Measurements from ENCODE around the gene CTNNA3.

Gene CTNNA3

DNA sequence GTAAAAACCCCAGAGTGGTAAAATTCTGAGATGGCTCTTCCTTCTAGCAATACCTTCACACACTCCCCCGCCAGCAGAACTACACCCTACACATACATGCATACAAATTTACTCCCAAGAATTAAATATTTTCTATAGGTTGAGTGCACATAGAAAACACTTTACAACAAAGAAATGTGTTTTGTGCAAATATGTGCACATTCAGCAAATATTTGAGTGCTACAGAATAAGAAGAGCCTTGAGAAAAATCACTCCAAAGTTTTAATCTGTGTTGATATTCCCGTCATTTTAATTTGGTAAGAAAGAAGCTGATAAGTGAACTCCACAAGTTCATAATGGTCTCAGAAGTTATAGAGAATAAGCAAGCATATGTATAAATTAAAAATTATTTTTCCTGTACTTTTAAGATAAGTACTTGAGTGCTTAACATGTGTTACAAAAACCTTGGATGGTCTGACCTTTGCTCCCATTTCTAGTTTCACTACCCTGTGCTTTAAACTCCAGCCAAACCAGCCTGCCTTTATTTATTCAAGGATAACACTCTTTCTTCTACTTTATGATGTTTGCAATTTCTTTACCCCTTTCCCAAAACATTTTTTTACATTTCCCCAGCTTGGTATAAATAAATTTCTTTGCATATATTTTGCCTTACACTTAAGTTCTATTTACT, 1503.7 kb downstream of the CTNNA3 start:
- Histone ChIP-seq H3K4me3 (ENCODE audit: low read length) (no peak overlapping the region), H3K9me3 (ENCODE audit: control insufficient read depth, low read depth, low read length) (no peaks in the 10 kb centered on the region), H3K9ac (ENCODE audit: low read length) (no peak overlapping the region), H3K36me3 (ENCODE audit: control insufficient read depth, low read depth, low read length) (no peaks in the 10 kb centered on the region), H3K27me3 (ENCODE audit: control insufficient read depth, insufficient read depth, low read length) (no peaks in the 10 kb centered on the region), H3K27ac (ENCODE audit: low read length) (no peak overlapping the region), H3K4me1 (ENCODE audit: control insufficient read depth, low read depth, low read length) (no peaks in the 10 kb centered on the region)

DNA sequence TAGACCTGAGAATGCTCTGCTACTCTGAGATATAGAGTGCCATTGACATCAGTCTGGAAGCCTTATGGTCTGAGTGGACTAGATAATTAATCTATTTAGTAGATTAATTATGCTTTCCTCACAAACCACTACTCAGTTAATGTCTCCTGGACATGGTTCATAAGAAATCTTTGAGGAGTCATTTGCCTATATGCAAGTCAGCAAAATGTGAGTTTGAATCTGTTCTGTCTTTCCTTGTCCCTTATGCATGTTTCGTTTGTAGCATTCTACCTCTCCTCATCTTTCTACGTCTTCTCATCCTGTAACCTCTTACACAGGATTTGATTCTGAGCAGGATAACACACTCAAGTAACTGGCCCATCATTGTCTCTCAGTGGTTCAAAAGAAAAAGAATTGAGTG, 1505.6 kb downstream of the CTNNA3 start:
- Histone ChIP-seq H3K9ac (ENCODE audit: low read length) (no peak overlapping the region), H3K4me1 (ENCODE audit: control insufficient read depth, low read depth, low read length) (no peaks in the 10 kb centered on the region), H3K27ac (ENCODE audit: low read length) (no peak overlapping the region), H3K9me3 (ENCODE audit: control insufficient read depth, low read depth, low read length) (no peaks in the 10 kb centered on the region), H3K4me3 (ENCODE audit: low read length) (no peak overlapping the region), H3K36me3 (ENCODE audit: control insufficient read depth, low read depth, low read length) (no peaks in the 10 kb centered on the region), H3K27me3 (ENCODE audit: control insufficient read depth, insufficient read depth, low read length) (no peaks in the 10 kb centered on the region)

DNA sequence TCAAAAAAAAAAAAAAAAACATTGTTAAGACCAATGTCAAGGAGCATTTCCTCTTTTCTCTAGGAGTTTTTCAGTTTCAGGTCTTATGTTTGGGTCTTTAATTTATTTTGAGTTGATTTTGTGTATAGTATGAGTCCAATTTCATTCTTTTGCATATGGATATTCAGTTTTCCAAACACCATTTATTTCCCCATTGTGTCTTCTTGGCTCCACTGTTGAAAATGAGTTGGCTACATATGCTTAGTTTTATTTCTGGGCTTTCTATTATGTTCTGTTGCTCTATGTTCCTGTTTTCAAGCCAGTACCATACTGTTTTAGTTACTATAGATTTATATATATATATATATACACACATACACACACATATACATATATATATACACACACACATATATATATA, 1506.7 kb downstream of the CTNNA3 start:
- H3K9ac ChIP-seq (ENCODE audit: low read length), result no peak overlapping the region
- no peaks in the 10 kb centered on the region for H3K9me3 ChIP-seq (ENCODE audit: control insufficient read depth, low read depth, low read length)

GRCh38 chr10:66187053-66187733, 1508.8 kb downstream of the CTNNA3 start:
- Histone ChIP-seq H3K4me1 (ENCODE audit: control insufficient read depth, low read depth, low read length) (no peaks in the 10 kb centered on the region), H3K36me3 (ENCODE audit: control insufficient read depth, low read depth, low read length) (no peaks in the 10 kb centered on the region), H3K4me3 (ENCODE audit: low read length) (no peak overlapping the region), H3K9me3 (ENCODE audit: control insufficient read depth, low read depth, low read length) (no peaks in the 10 kb centered on the region), H3K27me3 (ENCODE audit: control insufficient read depth, insufficient read depth, low read length) (no peaks in the 10 kb centered on the region), H3K27ac (ENCODE audit: low read length) (no peak overlapping the region), H3K9ac (ENCODE audit: low read length) (no peak overlapping the region)

More for the DNA sequence above, 1506.7 kb downstream of the CTNNA3 start:
- H3K4me1 ChIP-seq (ENCODE audit: control insufficient read depth, low read depth, low read length), result no peaks in the 10 kb centered on the region
- no peaks in the 10 kb centered on the region for H3K36me3 ChIP-seq (ENCODE audit: control insufficient read depth, low read depth, low read length)
- H3K27me3 ChIP-seq (ENCODE audit: control insufficient read depth, insufficient read depth, low read length), result no peaks in the 10 kb centered on the region
- no peak overlapping the region for H3K4me3 ChIP-seq (ENCODE audit: low read length)
- H3K27ac ChIP-seq (ENCODE audit: low read length), result no peak overlapping the region

GRCh38 chr10:66183028-66183427, 1513.0 kb downstream of the CTNNA3 start:
- Histone ChIP-seq H3K4me3 (ENCODE audit: low read length) (no peak overlapping the region), H3K27me3 (ENCODE audit: control insufficient read depth, insufficient read depth, low read length) (no peaks in the 10 kb centered on the region), H3K36me3 (ENCODE audit: control insufficient read depth, low read depth, low read length) (no peaks in the 10 kb centered on the region), H3K9me3 (ENCODE audit: control insufficient read depth, low read depth, low read length) (no peaks in the 10 kb centered on the region), H3K9ac (ENCODE audit: low read length) (no peak overlapping the region), H3K27ac (ENCODE audit: low read length) (no peak overlapping the region), H3K4me1 (ENCODE audit: control insufficient read depth, low read depth, low read length) (no peaks in the 10 kb centered on the region)

DNA sequence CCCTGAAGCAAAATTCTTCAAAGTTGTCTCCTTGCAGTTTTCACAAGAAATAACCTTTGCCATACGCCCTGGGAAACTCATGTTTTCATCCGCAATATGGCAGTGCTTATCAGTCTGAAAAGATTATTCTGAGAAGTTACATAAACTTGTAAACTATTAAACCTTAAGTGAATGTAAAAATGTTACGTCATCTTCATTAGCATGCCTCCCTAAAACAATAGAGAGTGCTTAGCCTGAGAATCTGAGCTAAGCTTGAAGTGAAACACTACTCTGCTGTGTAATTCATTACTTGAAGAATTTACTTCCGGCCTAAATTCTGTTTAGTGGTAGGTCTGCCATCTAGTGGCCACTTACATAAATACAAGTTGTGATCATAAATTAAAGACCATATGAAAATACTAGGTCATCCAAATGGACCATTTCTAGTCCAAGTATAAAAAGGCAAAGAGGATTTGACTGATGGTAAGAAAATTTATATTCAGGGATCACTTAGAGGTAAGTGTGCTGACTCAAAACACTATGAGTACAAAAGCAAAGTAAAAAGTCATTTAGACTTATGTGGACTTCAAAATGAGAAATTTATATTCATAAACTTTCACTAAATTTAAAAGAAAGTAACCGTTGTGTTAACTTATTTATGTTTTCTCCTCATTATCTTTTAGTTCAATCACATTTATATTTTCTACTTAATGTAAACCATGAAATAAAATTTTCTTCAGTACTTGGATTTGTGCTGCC, 1515.2 kb downstream of the CTNNA3 start:
- no peak overlapping the region for H3K9ac ChIP-seq (ENCODE audit: low read length)
- no peaks in the 10 kb centered on the region for H3K9me3 ChIP-seq (ENCODE audit: control insufficient read depth, low read depth, low read length)
- H3K4me1 ChIP-seq (ENCODE audit: control insufficient read depth, low read depth, low read length), result no peaks in the 10 kb centered on the region
- no peak overlapping the region for H3K4me3 ChIP-seq (ENCODE audit: low read length)
- H3K27me3 ChIP-seq (ENCODE audit: control insufficient read depth, insufficient read depth, low read length), result no peaks in the 10 kb centered on the region
- H3K36me3 ChIP-seq (ENCODE audit: control insufficient read depth, low read depth, low read length), result no peaks in the 10 kb centered on the region
- no peak overlapping the region for H3K27ac ChIP-seq (ENCODE audit: low read length)

DNA sequence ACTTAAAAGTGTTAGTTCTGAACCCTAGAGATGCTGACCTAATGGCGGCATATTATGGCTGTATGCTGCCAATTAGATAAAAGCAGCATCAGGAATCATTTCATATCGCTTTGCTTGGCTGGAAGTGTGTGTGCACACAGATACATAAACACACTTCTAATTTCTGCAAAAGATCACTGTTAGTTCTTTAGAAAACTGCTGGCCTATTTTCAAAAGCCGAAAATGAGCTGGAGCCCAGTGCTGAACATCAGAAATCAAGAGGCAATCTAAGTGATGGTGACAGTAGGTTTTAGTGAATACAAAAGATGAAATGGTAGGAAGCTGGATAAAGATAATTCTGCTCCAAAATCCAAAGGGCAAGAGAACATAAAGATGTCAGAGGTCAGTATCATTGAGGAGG, 1516.0 kb downstream of the CTNNA3 start:
- H3K9ac ChIP-seq (ENCODE audit: low read length), result no peak overlapping the region
- H3K27me3 ChIP-seq (ENCODE audit: control insufficient read depth, insufficient read depth, low read length), result no peaks in the 10 kb centered on the region
- H3K9me3 ChIP-seq (ENCODE audit: control insufficient read depth, low read depth, low read length), result no peaks in the 10 kb centered on the region
- H3K27ac ChIP-seq (ENCODE audit: low read length), result no peak overlapping the region
- H3K4me1 ChIP-seq (ENCODE audit: control insufficient read depth, low read depth, low read length), result no peaks in the 10 kb centered on the region
- H3K36me3 ChIP-seq (ENCODE audit: control insufficient read depth, low read depth, low read length), result no peaks in the 10 kb centered on the region
- no peak overlapping the region for H3K4me3 ChIP-seq (ENCODE audit: low read length)

DNA sequence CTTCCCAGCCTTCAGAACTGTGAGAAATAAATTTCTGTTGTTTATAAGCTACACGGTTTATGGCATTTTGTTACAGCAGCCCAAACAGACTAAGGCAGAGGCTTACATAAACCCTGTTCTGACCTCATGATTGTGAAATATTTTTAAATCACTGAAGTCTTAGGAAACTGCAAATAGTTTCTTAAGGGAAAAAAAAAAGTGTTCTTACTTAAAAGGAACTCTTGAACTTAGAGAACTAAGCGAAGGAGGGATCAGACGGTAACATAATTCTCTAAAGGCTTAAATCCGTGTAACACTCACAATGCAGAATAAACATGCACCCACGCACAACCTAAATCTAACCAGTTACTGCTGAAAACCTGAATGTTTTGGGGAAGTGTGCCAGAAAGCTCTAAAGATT, 1519.2 kb downstream of the CTNNA3 start:
- no peak overlapping the region for H3K27ac ChIP-seq (ENCODE audit: low read length)
- H3K9me3 ChIP-seq (ENCODE audit: control insufficient read depth, low read depth, low read length), result no peaks in the 10 kb centered on the region
- H3K36me3 ChIP-seq (ENCODE audit: control insufficient read depth, low read depth, low read length), result no peaks in the 10 kb centered on the region
- H3K27me3 ChIP-seq (ENCODE audit: control insufficient read depth, insufficient read depth, low read length), result no peaks in the 10 kb centered on the region
- no peak overlapping the region for H3K9ac ChIP-seq (ENCODE audit: low read length)
- no peak overlapping the region for H3K4me3 ChIP-seq (ENCODE audit: low read length)
- H3K4me1 ChIP-seq (ENCODE audit: control insufficient read depth, low read depth, low read length), result no peaks in the 10 kb centered on the region

- Histone ChIP-seq H3K9ac (ENCODE audit: low read length) (no peak overlapping the region), H3K36me3 (ENCODE audit: control insufficient read depth, low read depth, low read length) (no peaks in the 10 kb centered on the region), H3K4me3 (ENCODE audit: low read length) (no peak overlapping the region)
Measured at GRCh38 chr10:66167816-66168215, 1528.2 kb downstream of the CTNNA3 start.

DNA sequence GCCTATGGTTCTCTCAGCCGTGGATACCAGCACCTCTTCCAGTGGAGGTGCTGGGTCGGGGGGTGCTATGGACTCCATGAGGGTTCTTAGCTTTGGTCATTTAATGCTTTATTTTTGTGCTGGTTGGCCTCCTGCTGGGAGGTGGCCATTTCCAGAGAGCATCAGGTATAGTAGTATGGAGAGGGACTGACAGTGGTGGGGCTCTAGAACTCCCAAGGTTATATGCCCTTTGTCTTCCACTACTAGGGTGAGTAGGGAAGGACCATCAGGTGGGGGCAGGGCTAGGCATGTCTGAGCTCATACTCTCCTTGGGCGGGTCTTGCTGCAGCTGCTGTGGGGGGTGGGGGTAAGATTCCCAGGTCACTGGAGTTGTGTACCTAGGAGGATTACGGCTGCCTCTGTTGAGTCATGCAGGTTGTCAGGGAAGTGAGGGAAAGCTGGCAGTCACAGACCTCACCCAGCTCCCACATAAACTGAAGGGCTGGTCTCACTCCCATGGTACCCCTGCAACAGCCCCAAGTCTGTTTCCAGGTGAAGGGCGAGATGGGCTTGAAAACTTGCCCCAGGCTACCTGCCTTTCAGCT, 1533.3 kb downstream of the CTNNA3 start:
- no peaks in the 10 kb centered on the region for H3K27me3 ChIP-seq (ENCODE audit: control insufficient read depth, insufficient read depth, low read length)
- H3K4me1 ChIP-seq (ENCODE audit: control insufficient read depth, low read depth, low read length), result no peaks in the 10 kb centered on the region
- no peaks in the 10 kb centered on the region for H3K36me3 ChIP-seq (ENCODE audit: control insufficient read depth, low read depth, low read length)
- H3K4me3 ChIP-seq (ENCODE audit: low read length), result no peak overlapping the region
- no peak overlapping the region for H3K27ac ChIP-seq (ENCODE audit: low read length)
- no peak overlapping the region for H3K9ac ChIP-seq (ENCODE audit: low read length)
- no peaks in the 10 kb centered on the region for H3K9me3 ChIP-seq (ENCODE audit: control insufficient read depth, low read depth, low read length)

More at GRCh38 chr10:66167816-66168215, 1528.2 kb downstream of the CTNNA3 start:
- Histone ChIP-seq H3K9me3 (ENCODE audit: control insufficient read depth, low read depth, low read length) (no peaks in the 10 kb centered on the region), H3K4me1 (ENCODE audit: control insufficient read depth, low read depth, low read length) (no peaks in the 10 kb centered on the region), H3K27me3 (ENCODE audit: control insufficient read depth, insufficient read depth, low read length) (no peaks in the 10 kb centered on the region), H3K27ac (ENCODE audit: low read length) (no peak overlapping the region)

DNA sequence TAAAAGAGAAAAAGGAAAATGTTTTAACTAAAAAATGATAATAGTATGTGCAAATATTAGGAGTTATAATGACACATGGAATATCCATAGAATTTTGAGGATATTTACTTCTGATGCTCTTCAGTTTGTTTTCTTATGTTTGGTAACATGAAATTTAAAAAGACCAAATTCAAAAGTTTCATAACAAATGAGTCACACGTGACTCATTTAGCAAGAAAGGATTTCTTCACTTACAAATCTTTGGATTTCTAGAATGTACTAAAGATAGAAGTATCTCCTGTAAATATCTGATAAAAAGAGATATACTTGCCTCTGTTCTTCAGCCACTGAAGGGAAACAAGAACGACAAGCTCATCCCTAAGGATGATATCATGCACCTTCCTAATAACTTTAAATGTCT, 1544.6 kb downstream of the CTNNA3 start:
- Histone ChIP-seq H3K4me3 (ENCODE audit: low read length) (no peak overlapping the region), H3K4me1 (ENCODE audit: control insufficient read depth, low read depth, low read length) (no peaks in the 10 kb centered on the region), H3K27ac (ENCODE audit: low read length) (no peak overlapping the region), H3K9me3 (ENCODE audit: control insufficient read depth, low read depth, low read length) (no peaks in the 10 kb centered on the region), H3K36me3 (ENCODE audit: control insufficient read depth, low read depth, low read length) (no peaks in the 10 kb centered on the region), H3K9ac (ENCODE audit: low read length) (no peak overlapping the region), H3K27me3 (ENCODE audit: control insufficient read depth, insufficient read depth, low read length) (no peaks in the 10 kb centered on the region)
